GM19468 (cell line): ENCODE data around the gene MLLT10.

Experiments
- ATAC-seq: cut with Tn5 transposase; IDR thresholded peaks from one replicate; pipeline ENCODE4 v1.9.1; 2021; ENCODE audit warnings: mild to moderate bottlenecking, moderate library complexity, moderate number of reproducible peaks; ENCODE audit not compliant: unreplicated experiment; ENCODE audit errors: extremely low read depth

Gene MLLT10

GRCh38 chr10:21533467-21534279 is at the start of gene MLLT10:
Gene MLLT10, plus strand, starts transcription at chr10:21534232. Its CDS starts 413 bp downstream, at chr10:21534645.
- ATAC-seq: peak; percentile 94

- no peak for ATAC-seq
Measured at GRCh38 chr10:21487416-21488180, 46.4 kb upstream of the MLLT10 start.

GRCh38 chr10:21488246-21488956 is 45.6 kb upstream of the MLLT10 start:
- no peak for ATAC-seq

- no peak for ATAC-seq
Measured at GRCh38 chr10:21488957-21489446, 45.0 kb upstream of the MLLT10 start.

- ATAC-seq: no peak
Measured at GRCh38 chr10:21490028-21490710, 43.9 kb upstream of the MLLT10 start.

- no peak for ATAC-seq
Measured at GRCh38 chr10:21490711-21491105, 43.3 kb upstream of the MLLT10 start.

GRCh38 chr10:21492421-21492820 is 41.6 kb upstream of the MLLT10 start:
- no peak for ATAC-seq

GRCh38 chr10:21493784-21494183 is 40.2 kb upstream of the MLLT10 start:
- ATAC-seq: no peak

GRCh38 chr10:21494191-21495001 is 39.6 kb upstream of the MLLT10 start:
- no peak for ATAC-seq

GRCh38 chr10:21495002-21495751 is 38.9 kb upstream of the MLLT10 start:
- no peak for ATAC-seq

- peak; percentile 68 for ATAC-seq
Measured at GRCh38 chr10:21495752-21496342, 38.2 kb upstream of the MLLT10 start.

GRCh38 chr10:21496343-21497176 is 37.5 kb upstream of the MLLT10 start:
- ATAC-seq: peak; percentile 14

GRCh38 chr10:21497177-21497807 is 36.7 kb upstream of the MLLT10 start:
- no peak for ATAC-seq

- no peak for ATAC-seq
Measured at GRCh38 chr10:21498377-21498776, 35.7 kb upstream of the MLLT10 start.

GRCh38 chr10:21498986-21499385 is 35.0 kb upstream of the MLLT10 start:
- no peak for ATAC-seq

GRCh38 chr10:21499701-21500577 is 34.1 kb upstream of the MLLT10 start:
- ATAC-seq: no peak
